ENCODE data around the gene YWHAH. TPM values are rescaled to one million over a fixed set of nuclear protein-coding genes. Genes with fewer than 3 reads are reported as not detected.

Gene YWHAH
- total RNA-seq, 2 donors from 2014 or later = 174 to 175 TPM

DNA sequence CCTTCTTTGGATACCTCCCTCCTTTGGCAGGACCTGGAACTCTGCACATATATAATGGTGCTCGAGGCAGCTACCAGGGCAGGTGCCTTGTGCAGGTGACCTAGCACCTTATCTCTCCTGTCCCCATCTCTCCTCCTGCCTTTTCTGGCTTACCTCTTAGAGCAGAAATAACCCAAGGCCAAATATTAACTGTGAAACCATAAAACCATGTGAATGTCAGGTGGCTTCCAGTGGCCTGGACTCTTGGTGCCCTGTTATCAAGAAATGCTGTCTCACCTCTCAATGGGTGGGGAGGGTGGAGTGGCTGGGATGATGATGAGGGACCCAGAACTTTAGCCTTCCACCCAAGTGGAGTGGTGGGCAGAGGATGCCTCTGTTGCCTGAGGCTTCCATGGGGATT lies 42.9 kb downstream of the YWHAH start:
- DNase-seq (ENCODE audit: low spot score) (no peak), ATAC-seq (ENCODE audit: insufficient number of reproducible peaks, low FRiP score, low read depth) (no peak)
- Histone ChIP-seq H3K36me3 (no peaks in the 10 kb centered on the region), H3K4me1 (ENCODE audit: control insufficient read depth in 1 of 2, low read depth in 2 of 2) (no peaks in the 10 kb centered on the region), H3K9me3 (no peaks in the 10 kb centered on the region), H3K4me3 (no peak overlapping the region), H3K27ac (no peak overlapping the region), H3K27me3 (replicated peaks; ENCODE audit: insufficient read depth) (no peaks in the 10 kb centered on the region)
- TF ChIP-seq, protein P1, sequence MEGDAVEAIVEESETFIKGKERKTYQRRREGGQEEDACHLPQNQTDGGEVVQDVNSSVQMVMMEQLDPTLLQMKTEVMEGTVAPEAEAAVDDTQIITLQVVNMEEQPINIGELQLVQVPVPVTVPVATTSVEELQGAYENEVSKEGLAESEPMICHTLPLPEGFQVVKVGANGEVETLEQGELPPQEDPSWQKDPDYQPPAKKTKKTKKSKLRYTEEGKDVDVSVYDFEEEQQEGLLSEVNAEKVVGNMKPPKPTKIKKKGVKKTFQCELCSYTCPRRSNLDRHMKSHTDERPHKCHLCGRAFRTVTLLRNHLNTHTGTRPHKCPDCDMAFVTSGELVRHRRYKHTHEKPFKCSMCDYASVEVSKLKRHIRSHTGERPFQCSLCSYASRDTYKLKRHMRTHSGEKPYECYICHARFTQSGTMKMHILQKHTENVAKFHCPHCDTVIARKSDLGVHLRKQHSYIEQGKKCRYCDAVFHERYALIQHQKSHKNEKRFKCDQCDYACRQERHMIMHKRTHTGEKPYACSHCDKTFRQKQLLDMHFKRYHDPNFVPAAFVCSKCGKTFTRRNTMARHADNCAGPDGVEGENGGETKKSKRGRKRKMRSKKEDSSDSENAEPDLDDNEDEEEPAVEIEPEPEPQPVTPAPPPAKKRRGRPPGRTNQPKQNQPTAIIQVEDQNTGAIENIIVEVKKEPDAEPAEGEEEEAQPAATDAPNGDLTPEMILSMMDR (IDR thresholded peaks at IDR 0.05) = no peak

DNA sequence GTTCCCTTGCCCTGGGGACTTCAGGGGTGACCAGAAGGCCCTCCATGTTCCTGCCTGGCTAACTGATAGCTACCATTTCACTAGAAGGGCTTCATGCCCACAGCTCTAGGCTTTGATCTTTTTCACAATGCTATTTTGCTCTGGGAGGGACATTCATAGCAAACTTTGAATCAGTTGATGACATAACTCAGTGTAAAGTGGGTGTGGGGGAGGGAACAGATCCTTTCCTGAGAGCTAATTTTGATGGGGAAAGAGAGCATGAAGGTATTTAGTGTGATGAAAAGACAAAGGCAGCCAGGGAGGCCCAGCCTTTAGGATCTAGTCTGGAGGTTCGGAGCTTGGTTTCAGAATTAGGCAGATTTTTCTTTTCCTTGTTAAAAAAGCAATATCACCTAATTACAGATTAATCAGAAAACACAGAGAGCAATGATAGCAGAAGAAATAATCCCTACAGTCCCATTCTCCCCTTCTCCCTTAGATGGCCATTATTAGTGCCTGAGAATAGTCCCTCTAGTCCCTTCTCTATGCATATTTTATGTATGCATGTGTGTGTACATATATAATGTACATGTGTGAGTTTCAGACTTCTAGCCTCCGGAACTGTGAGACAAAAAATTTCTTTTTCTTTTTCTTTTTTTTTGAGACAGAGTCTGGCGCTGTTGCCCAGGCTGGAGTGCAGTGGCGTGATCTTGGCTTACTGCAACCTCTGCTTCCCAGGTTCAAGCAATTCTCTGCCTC lies 46.9 kb downstream of the YWHAH start:
- Histone ChIP-seq H3K27me3 (replicated peaks; ENCODE audit: insufficient read depth) (no peaks in the 10 kb centered on the region), H3K36me3 (no peaks in the 10 kb centered on the region), H3K9me3 (no peaks in the 10 kb centered on the region), H3K27ac (no peak overlapping the region), H3K4me1 (ENCODE audit: control insufficient read depth in 1 of 2, low read depth in 2 of 2) (no peaks in the 10 kb centered on the region), H3K4me3 (no peak overlapping the region)
- DNase-seq (ENCODE audit: low spot score) = no peak
- ATAC-seq (ENCODE audit: insufficient number of reproducible peaks, low FRiP score, low read depth) = no peak
- TF ChIP-seq, protein P1 (IDR thresholded peaks at IDR 0.05) = no peak

DNA sequence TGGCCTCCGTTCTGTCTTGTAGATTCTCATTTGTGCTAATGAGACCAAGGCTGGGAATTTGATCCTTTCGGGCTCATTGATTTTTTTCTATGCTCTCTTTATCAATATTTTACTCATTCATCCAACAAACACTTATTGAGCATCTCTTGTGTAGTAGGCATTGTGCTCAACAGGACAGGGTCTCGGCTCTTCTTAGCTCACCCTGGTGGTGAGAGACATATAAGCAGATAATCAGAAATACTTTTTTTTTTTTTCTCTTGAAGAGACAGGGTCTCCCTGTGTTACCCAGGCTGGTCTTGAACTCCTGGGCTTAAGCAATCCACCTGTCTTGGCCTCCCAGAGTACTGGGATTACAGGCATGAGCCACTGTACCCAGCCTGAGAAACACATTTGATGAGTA lies 50.7 kb downstream of the YWHAH start:
- DNase-seq (ENCODE audit: low spot score) (no peak), ATAC-seq (ENCODE audit: insufficient number of reproducible peaks, low FRiP score, low read depth) (no peak)
- no peak overlapping the region for H3K4me3 ChIP-seq
- H3K4me1 ChIP-seq (ENCODE audit: control insufficient read depth in 1 of 2, low read depth in 2 of 2) = no peaks in the 10 kb centered on the region
- H3K27ac ChIP-seq = no peak overlapping the region
- H3K36me3 ChIP-seq = no peaks in the 10 kb centered on the region
- H3K9me3 ChIP-seq = no peaks in the 10 kb centered on the region
- TF ChIP-seq, protein P1 (IDR thresholded peaks at IDR 0.05) = no peak
- no peaks in the 10 kb centered on the region for H3K27me3 ChIP-seq (replicated peaks; ENCODE audit: insufficient read depth)

DNA sequence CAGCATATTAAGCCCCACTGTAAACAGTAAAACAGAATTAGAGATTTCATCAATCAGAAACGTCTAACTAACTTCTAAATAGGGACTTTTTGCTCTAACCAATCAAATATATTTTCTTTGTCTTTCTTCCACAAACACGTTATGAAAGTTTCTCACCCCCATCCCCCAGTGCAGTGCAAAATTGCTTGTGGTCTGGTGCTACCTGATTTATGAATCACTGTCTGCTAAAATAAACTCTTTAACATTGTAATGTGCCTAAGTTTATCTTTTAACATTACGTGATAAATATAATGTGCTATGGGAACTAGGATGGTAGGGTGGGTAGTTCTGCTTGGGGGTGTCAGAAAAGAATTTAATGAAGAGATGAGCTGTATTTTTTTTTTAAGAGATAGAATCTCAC lies 51.5 kb downstream of the YWHAH start:
- DNase-seq (ENCODE audit: low spot score) = no peak
- TF ChIP-seq, protein P1 (IDR thresholded peaks at IDR 0.05) = no peak
- no peak overlapping the region for H3K4me3 ChIP-seq

DNA sequence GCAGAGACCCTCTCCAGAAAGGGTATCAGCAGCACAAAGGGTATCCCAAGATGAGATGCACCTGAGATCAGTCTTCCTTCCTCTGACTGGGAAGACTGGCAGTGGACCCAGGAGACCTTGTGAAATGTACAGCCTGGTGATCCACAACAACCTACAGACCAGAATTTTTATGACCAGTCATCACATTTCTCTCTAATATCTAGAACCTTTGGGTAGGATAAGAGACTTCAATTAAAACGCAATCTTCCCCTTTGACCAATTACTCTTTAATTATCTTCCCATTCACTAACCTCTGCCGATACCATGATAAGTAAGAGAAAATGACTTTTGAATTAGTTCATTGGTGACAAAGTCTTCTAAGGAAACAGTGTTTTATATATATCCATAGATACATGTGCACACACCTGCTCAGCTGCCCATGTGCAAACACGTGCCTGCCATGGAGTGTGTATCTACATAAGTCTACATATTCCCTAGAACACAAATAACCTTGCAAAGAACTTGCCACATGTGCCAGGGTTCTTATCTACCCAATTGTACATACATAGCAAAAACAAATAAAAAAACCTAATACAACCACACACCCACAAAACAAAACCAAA lies 54.5 kb downstream of the YWHAH start:
- no peak overlapping the region for H3K4me3 ChIP-seq
- no peaks in the 10 kb centered on the region for H3K36me3 ChIP-seq
- H3K9me3 ChIP-seq = no peaks in the 10 kb centered on the region
- TF ChIP-seq, protein P1 (IDR thresholded peaks at IDR 0.05) = no peak
- no peaks in the 10 kb centered on the region for H3K27me3 ChIP-seq (replicated peaks; ENCODE audit: insufficient read depth)
- DNase-seq (ENCODE audit: low spot score) (no peak), ATAC-seq (ENCODE audit: insufficient number of reproducible peaks, low FRiP score, low read depth) (no peak)
- H3K27ac ChIP-seq = no peak overlapping the region
- H3K4me1 ChIP-seq (ENCODE audit: control insufficient read depth in 1 of 2, low read depth in 2 of 2) = no peaks in the 10 kb centered on the region

More for the DNA sequence above, 51.5 kb downstream of the YWHAH start:
- Histone ChIP-seq H3K9me3 (no peaks in the 10 kb centered on the region), H3K4me1 (ENCODE audit: control insufficient read depth in 1 of 2, low read depth in 2 of 2) (no peaks in the 10 kb centered on the region), H3K36me3 (no peaks in the 10 kb centered on the region), H3K27ac (no peak overlapping the region), H3K27me3 (replicated peaks; ENCODE audit: insufficient read depth) (no peaks in the 10 kb centered on the region)
- no peak for ATAC-seq (ENCODE audit: insufficient number of reproducible peaks, low FRiP score, low read depth)

Data from thoracic aorta (tissue), 2 donors.